CD14-positive monocyte (primary cell): ENCODE results near the gene ACTA1. TPM values are rescaled to one million over a fixed set of nuclear protein-coding genes. Genes with fewer than 3 reads are reported as not detected.
A peak's percentile ranks its signal among the peaks of the same experiment; 100 is the strongest.

Experiments
- DNase-seq, 3 donors: peaks; one replicate each; pipeline ENCODE4 v3.0.0-alpha.2; 2011 to 2022
- H2AFZ ChIP-seq: 2 replicates; pipeline ENCODE4 v1.6.0; 2012; ENCODE audit warnings: mild to moderate bottlenecking, low read depth, low read length, inconsistent platforms; ENCODE audit not compliant: insufficient read depth, poor library complexity, severe bottlenecking
- H3K27ac ChIP-seq, 2 donors: 1 replicate in 1 of 2; 2 replicates in 1 of 2; pipeline ENCODE4 v1.5.1; 2012 to 2013; ENCODE audit warnings: low read length in 2 of 2, control low read depth in 1 of 2, inconsistent platforms in 1 of 2, low read depth in 1 of 2, mild to moderate bottlenecking in 1 of 2
- H3K27me3 ChIP-seq, 2 donors: one replicate each; pipeline versions ENCODE4 v1.6.0 to v1.6.1; 2011 to 2013; ENCODE audit warnings: low read length in 2 of 2; ENCODE audit not compliant: control insufficient read depth in 2 of 2, insufficient read depth in 2 of 2
- H3K36me3 ChIP-seq, 2 donors: replicated peaks in 1 of 2; 1 replicate in 1 of 2; 2 replicates in 1 of 2; pipeline versions ENCODE4 v1.5.1 to v1.6.1; 2012 to 2013; ENCODE audit warnings: low read length in 2 of 2, control low read depth in 1 of 2, inconsistent platforms in 1 of 2, mild to moderate bottlenecking in 1 of 2; ENCODE audit not compliant: insufficient read depth in 2 of 2, control insufficient read depth in 1 of 2
- H3K4me1 ChIP-seq, 2 donors: 1 replicate in 1 of 2; 2 replicates in 1 of 2; pipeline versions ENCODE4 v1.5.1 to v1.6.1; 2012 to 2013; ENCODE audit warnings: low read length in 2 of 2, control low read depth in 1 of 2, inconsistent platforms in 1 of 2, mild to moderate bottlenecking in 1 of 2, moderate library complexity in 1 of 2; ENCODE audit not compliant: insufficient read depth in 2 of 2, control insufficient read depth in 1 of 2
- H3K4me2 ChIP-seq: replicated peaks from 2 replicates; pipeline ENCODE3; 2012; ENCODE audit warnings: low read length, moderate library complexity, mild to moderate bottlenecking; ENCODE audit not compliant: poor library complexity, severe bottlenecking; ENCODE audit errors: extremely low read depth
- H3K4me3 ChIP-seq, 3 experiments: fragments of 200-600 bp in 1 of 3; sonication (generic) in 1 of 3; replicated peaks in 1 of 3; 1 replicate in 2 of 3; 2 replicates in 1 of 3; pipeline ENCODE4 v1.5.1; 2011 to 2013; ENCODE audit warnings: low read length in 3 of 3, mild to moderate bottlenecking in 3 of 3, control low read depth in 2 of 3, low read depth in 2 of 3, inconsistent platforms in 1 of 3, moderate library complexity in 1 of 3
- H3K79me2 ChIP-seq: 2 replicates; pipeline ENCODE4 v1.6.0; 2012; ENCODE audit warnings: mild to moderate bottlenecking, control low read depth, inconsistent platforms, low read length, moderate library complexity; ENCODE audit not compliant: insufficient read depth
- H3K9ac ChIP-seq: 2 replicates; pipeline ENCODE4 v1.6.0; 2017; ENCODE audit warnings: low read length, mild to moderate bottlenecking; ENCODE audit not compliant: insufficient read depth, poor library complexity, severe bottlenecking
- H3K9me3 ChIP-seq, 2 donors: replicated peaks in 1 of 2; 1 replicate in 1 of 2; 2 replicates in 1 of 2; pipeline versions ENCODE4 v1.5.1 to v1.6.1; 2012 to 2013; ENCODE audit warnings: low read length in 2 of 2, control low read depth in 1 of 2; ENCODE audit not compliant: control insufficient read depth in 1 of 2, insufficient read depth in 1 of 2
- H4K20me1 ChIP-seq: 2 replicates; pipeline ENCODE4 v1.6.0; 2012; ENCODE audit warnings: mild to moderate bottlenecking, low read length, control low read depth, moderate library complexity; ENCODE audit not compliant: insufficient read depth
- H3K27ac Mint-ChIP-seq, 7 donors: one replicate each; pipeline ENCODE4 v1.8.0; 2020; ENCODE audit warnings: mild to moderate bottlenecking in 7 of 7, mixed read lengths in 7 of 7, moderate library complexity in 6 of 7, inconsistent platforms in 2 of 7
- H3K27me3 Mint-ChIP-seq, 3 donors: one replicate each; pipeline ENCODE4 v1.8.0; 2021 to 2022; ENCODE audit warnings: low read depth in 3 of 3, mild to moderate bottlenecking in 3 of 3, mixed read lengths in 3 of 3, moderate library complexity in 3 of 3, inconsistent platforms in 1 of 3
- H3K36me3 Mint-ChIP-seq, 2 donors: one replicate each; pipeline ENCODE4 v1.8.0; 2020; ENCODE audit warnings: mixed read lengths in 2 of 2, inconsistent platforms in 1 of 2, mild to moderate bottlenecking in 1 of 2
- H3K4me1 Mint-ChIP-seq: one replicate; pipeline ENCODE4 v1.8.0; 2020; ENCODE audit warnings: mild to moderate bottlenecking, mixed read lengths
- H3K4me3 Mint-ChIP-seq, 2 donors: one replicate each; pipeline ENCODE4 v1.8.0; 2020; ENCODE audit warnings: mild to moderate bottlenecking in 2 of 2, mixed read lengths in 2 of 2, moderate library complexity in 1 of 2
- H3K9me3 Mint-ChIP-seq, 7 donors: one replicate each; pipeline ENCODE4 v1.8.0; 2020 to 2022; ENCODE audit warnings: mixed read lengths in 7 of 7, mild to moderate bottlenecking in 6 of 7, moderate library complexity in 6 of 7, inconsistent platforms in 2 of 7
- WGBS: methylation state at CpG from one replicate; pipeline ENCODE4 v1.1.5; 2013; ENCODE audit warnings: missing lambda C conversion rate; ENCODE audit not compliant: insufficient coverage; 5-methylcytosine and 5-hydroxymethylcytosine counted together
- intact Hi-C, 2 donors: fragments of 100-400 bp; cut with micrococcal nuclease; formaldehyde crosslinking; loops; one replicate each; pipeline versions ENCODE4 v1.15.0 to v1.15.1; 2023
- polyA plus RNA-seq, 3 donors: library from polyadenylated mRNA; depleted of rRNA in 1 of 3; unstranded in 2 of 3; stranded (reverse) in 1 of 3; fragments of 300-500 nt in 2 of 3; fragments of >200 nt in 1 of 3; fragmentation: Illumina TruSeq in 2 of 3; gene quantifications; 1 replicate in 2 of 3; 2 replicates in 1 of 3; pipeline ENCODE4 v1.2.3, GENCODE V29; 2012 to 2021
- TF ChIP-seq, protein P1 (sequence below): fragments of 200-600 bp; IDR thresholded peaks from one replicate; pipeline ENCODE4 v1.8.0; 2022; ENCODE audit warnings: antibody characterized with exemption, mild to moderate bottlenecking

ACTA1 gene
- polyA plus RNA-seq, 3 donors, result 0.72 TPM; not detected in 2

DNA sequence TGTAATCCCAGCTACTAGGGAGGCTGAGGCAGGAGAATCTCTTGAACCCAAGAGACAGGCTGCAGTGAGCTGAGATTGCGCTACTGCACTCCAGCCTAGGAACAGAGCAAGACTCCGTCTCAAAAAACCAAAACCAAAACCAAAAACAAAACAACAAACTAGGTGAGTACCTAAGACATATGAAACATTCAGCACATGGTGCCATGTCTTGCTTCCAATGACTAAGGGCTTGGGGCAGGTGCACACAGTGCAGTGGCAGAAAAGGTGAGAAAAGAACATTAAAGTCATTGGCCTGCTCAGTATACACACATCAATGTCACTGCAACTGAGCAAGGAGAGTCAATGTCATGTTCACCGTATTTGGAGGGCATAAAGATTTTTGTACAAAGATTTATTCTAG lies 4.1 kb upstream of the ACTA1 start:
- H4K20me1 ChIP-seq, result no peaks in the 10 kb centered on the region
- H3K27ac ChIP-seq, result no peak overlapping the region
- no peak overlapping the region for H3K9ac ChIP-seq
- Mint-ChIP-seq H3K27me3 (peaks cover 41 to 46% (median 43%) of the 10 kb centered on the region in 3 donors), H3K4me1 (no peaks in the 10 kb centered on the region), H3K9me3 (peaks cover 0 to 9% (median 2%) of the 10 kb centered on the region in 7 donors), H3K4me3 (no peak overlapping the region), H3K36me3 (peaks cover 30 to 38% of the 10 kb centered on the region in 2 donors), H3K27ac (no peak overlapping the region)
- H3K27me3 ChIP-seq, result peaks cover 23 to 40% of the 10 kb centered on the region in 2 donors
- peaks cover 0 to 14% of the 10 kb centered on the region in 2 donors for H3K9me3 ChIP-seq
- no peak for DNase-seq
- no peaks in the 10 kb centered on the region for H3K79me2 ChIP-seq
- H3K4me1 ChIP-seq, result no peaks in the 10 kb centered on the region
- no peak overlapping the region for H3K4me3 ChIP-seq
- H2AFZ ChIP-seq, result no peak overlapping the region
- H3K36me3 ChIP-seq, result peaks cover 24 to 33% of the 10 kb centered on the region in 2 donors
- no peak overlapping the region for H3K4me2 ChIP-seq
- TF ChIP-seq, protein P1, sequence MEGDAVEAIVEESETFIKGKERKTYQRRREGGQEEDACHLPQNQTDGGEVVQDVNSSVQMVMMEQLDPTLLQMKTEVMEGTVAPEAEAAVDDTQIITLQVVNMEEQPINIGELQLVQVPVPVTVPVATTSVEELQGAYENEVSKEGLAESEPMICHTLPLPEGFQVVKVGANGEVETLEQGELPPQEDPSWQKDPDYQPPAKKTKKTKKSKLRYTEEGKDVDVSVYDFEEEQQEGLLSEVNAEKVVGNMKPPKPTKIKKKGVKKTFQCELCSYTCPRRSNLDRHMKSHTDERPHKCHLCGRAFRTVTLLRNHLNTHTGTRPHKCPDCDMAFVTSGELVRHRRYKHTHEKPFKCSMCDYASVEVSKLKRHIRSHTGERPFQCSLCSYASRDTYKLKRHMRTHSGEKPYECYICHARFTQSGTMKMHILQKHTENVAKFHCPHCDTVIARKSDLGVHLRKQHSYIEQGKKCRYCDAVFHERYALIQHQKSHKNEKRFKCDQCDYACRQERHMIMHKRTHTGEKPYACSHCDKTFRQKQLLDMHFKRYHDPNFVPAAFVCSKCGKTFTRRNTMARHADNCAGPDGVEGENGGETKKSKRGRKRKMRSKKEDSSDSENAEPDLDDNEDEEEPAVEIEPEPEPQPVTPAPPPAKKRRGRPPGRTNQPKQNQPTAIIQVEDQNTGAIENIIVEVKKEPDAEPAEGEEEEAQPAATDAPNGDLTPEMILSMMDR, result no peak
- intact Hi-C loops, result no loop called here
- 100% methylated on average over 2 of the region's 3 CpGs for WGBS

DNA sequence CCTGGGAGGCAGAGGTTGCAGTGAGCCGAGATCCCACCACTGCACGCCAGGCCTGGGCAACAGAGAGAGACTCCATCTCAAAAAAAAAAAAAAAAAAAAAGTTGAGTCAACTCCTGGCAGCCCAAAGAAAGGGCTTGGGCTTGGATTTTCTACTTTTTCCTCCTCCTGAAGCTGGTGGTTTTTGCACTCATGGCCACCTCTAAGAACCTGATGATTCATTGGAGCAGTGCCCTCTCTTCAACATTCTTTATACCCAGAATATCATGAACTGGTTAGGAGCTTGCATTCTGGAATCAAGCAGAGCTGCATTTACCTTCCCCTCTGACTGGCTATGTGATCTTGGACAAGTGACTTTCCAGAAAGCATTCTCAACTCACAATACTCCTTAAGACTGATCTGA lies 3.5 kb upstream of the ACTA1 start:
- Mint-ChIP-seq H3K27ac (no peak overlapping the region), H3K27me3 (peaks cover 46 to 52% (median 49%) of the 10 kb centered on the region in 3 donors)

More for the DNA sequence above, 3.5 kb upstream of the ACTA1 start:
- H3K9me3 ChIP-seq, result peaks cover 0 to 19% of the 10 kb centered on the region in 2 donors
- H3K9ac ChIP-seq, result no peak overlapping the region
- H3K79me2 ChIP-seq, result no peaks in the 10 kb centered on the region
- TF ChIP-seq, protein P1, result no peak
- H3K4me1 ChIP-seq, result no peaks in the 10 kb centered on the region
- H3K4me2 ChIP-seq, result no peak overlapping the region
- H3K27me3 ChIP-seq, result peaks cover 27 to 46% of the 10 kb centered on the region in 2 donors
- Mint-ChIP-seq H3K4me3 (peak overlapping the region in 1 of 2 donors; percentile 4), H3K9me3 (peaks cover 0 to 15% (median 2%) of the 10 kb centered on the region in 7 donors), H3K4me1 (peaks cover 1% of the 10 kb centered on the region), H3K36me3 (peaks cover 30 to 33% of the 10 kb centered on the region in 2 donors)
- intact Hi-C loops, result no loop called here
- H3K4me3 ChIP-seq, result no peak overlapping the region
- no peak overlapping the region for H2AFZ ChIP-seq
- H3K27ac ChIP-seq, result no peak overlapping the region
- WGBS, result no CpG with 5 or more reads among the region's 2 CpGs
- H4K20me1 ChIP-seq, result no peaks in the 10 kb centered on the region
- H3K36me3 ChIP-seq, result peaks cover 20 to 28% of the 10 kb centered on the region in 2 donors
- DNase-seq, result no peak
